GM11168 (cell line): Measurements from ENCODE around the gene CSAD.

Experiments
- in situ Hi-C: fragments of 300-500 bp; cut with MboI; formaldehyde crosslinking; loops from one replicate; pipeline ENCODE4 v1.12.0; 2022; ENCODE audit warnings: low sequenced_read_pairs; ENCODE audit not compliant: unreplicated experiment

CSAD gene

DNA sequence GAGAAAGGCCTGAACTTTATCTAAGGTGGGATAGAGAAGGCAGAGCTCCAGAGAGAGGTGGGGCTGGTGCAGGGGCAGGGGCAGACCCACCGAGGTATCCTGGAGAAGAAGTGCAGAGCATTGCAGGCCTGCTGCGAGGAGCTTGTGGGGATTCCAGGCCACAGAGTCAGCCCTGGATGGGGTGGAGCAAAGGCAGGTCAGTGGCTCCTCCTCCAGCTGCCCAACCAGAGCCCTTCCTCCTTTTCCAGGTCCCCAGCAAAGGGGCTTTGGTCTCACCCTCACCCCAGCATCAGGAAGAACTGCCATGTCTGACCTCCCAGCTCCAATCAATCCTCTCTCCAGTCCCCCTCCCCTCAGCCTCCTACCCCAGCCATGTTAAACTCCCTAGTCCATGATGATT is 20.1 kb downstream of the CSAD start:
- in situ Hi-C loops = no loop called here

DNA sequence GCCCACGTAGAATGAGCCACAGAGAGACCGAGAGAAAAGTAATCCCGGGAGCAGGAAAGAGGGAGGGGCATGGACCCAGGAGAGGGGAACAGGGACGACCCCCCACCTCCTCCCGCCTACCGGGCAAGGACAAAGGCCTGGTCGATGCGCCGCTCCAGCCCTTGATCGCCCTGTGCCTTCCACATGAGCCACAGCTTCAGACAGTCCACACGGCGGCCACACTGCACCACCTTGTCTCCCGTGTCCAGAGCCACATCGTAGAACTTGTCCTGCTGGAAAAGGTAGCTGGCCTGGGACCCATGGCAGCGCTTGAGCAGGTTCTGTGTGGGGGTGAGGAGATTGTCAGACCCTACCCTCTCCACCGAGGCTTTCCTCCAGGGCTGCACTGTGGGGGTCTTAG is 20.7 kb downstream of the CSAD start:
- in situ Hi-C loops = no loop called here

DNA sequence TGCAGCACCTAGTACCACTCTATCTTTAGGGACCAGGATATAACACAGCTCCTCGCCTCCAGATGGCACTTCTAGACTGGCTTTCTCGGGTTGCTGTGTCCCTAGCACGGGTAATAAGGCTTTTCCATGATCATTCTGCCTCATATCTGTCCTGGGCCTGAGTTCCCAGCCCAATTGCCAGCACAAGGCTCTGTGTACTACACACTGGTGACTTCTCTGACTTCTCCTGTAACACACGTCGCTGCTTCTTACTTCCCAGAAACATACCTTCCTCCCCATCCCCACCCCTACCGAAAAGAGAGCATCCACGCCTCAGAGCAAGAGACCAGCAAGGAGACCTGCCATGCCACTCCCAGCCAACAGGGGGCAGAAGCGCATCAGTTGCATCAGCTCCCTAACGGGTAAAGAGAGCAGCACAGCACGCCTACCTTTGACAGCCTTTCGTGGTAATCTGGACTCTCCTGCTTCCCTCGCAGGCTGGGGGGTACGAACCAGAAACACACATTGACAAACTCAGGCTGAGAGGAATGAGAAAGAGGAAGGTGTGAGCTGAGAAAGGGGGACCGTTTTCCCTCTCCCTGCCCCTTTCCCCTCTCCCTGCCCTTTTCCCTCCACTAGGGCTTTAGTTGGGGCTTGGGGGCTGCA is 21.4 kb downstream of the CSAD start:
- in situ Hi-C loops = no loop called here

DNA sequence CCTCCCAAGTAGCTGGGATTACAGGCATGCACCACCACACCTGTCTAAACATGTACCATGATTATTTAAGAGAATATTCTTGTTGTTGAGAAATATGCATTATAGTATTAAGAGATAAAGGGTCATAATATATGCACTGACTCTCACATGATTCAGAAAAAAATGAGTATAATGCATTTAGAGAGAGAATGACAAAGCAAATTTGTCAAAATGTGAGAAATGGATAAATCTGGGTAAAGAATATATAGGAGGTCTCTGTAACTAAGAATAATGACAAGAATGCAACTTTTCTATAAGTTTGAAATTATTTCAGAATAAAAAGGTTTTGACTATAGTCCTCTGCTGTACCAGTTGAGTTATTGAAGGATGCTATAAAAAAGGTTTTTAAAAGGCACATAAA is 28.3 kb downstream of the CSAD start:
- in situ Hi-C loops = no loop called here

DNA sequence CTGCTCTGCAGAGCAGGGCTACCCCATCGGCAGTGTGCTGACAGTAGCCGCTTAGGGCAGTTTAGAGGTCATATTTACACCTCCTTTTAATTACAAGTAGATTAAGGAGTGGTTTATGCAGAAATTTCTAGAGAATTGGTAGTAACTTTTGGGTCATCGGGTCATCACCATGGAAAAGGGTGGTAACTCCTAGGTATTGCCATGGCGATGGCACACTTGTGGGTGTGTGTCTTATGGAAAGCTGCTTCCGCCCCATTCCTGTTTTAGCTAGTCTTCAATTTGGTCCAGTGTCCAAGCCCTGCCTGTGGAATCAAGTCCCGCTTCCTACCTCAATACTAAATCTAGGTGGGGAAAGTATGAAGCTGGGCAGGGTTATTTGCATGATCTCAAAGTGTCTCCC is 29.7 kb downstream of the CSAD start:
- in situ Hi-C loops = no loop called here

DNA sequence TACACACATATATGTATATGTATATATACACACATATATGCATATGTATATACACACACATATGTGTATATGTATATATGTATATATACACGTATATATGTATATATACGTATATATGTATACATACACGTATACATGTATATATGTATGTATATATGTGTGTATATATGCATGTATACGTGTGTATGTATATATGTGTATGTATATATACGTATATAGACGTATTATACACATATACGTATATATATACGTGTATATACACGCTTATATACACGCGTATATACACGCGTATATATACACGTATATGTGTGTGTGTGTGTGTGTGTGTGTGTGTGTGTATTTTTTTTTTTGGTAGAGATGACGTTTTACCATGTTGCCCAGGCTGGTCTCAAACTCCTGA is 33.1 kb downstream of the CSAD start:
- in situ Hi-C loops = no loop called here

DNA sequence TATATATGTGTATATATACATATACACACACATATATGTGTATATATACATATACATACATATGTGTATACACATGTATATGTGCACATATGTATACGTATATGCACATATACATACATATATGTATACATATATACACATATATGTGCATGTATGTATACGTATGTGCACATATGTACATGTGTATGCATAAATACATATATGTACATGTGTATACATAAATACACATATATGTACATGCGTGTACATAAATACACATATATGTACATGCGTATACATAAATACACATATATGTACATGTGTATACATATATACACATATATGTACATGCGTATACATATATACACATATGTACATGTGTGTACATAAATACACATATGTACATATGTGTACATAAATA is 33.5 kb downstream of the CSAD start:
- in situ Hi-C loops = no loop called here

DNA sequence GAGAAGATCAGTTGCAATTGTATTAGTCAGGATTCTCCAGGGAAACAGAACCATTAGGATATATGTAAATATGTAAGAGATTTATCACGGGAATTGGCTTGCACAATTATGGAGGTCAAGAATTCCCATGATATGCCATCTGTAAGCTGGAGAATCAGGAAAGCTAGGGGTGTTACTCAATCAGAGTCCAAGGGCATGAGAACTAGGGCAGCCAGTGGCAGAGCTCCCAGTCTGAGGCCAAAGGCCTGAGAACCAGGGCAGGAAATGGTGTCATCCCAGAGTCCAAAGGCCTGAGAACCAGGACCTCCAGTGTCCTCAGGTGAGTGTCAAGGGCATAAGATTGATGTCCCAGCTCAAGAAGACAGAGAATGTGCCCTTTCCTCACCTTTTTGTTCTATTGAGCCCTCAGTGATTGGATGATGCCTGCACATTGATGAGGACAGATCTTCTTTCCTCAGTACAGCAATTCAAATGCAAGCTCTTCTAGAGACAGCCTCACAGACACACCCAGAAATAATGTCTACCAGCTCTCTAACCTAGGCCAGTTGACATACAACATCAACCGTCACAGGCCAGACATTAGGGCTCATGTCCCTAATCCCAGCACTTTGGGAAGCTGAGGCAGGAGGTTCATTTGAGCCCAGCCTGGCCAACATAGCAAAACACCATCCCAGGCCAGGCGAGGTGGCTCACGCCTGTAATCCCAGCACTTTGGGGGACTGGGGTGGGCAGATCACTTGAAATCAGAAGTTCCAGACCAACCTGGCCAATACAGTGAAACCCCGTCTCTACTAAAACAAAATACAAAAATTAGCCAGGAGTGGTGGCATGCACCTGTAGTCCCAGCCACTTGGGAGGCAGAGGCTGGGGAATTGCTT is 35.1 kb downstream of the CSAD start:
- in situ Hi-C loops = no loop called here

DNA sequence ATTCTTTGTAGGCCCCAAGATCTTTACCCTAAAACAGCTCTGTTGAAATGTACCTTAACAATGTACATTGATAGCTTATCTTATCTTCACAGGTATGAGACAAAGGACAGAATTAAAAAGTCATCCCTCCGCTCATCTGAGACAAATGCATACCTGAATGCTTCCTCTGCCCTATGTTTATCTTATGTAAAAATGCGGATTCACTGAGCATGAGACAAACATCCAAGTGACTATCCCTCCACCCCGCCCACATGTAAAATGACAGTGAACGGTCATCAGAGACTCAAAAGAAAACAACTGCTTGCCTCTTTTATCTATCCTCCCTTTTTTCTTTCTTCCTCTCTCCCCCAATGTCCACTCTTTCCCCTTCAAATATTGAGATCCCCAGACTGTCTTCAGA is 37.4 kb downstream of the CSAD start:
- in situ Hi-C loops = no loop called here

DNA sequence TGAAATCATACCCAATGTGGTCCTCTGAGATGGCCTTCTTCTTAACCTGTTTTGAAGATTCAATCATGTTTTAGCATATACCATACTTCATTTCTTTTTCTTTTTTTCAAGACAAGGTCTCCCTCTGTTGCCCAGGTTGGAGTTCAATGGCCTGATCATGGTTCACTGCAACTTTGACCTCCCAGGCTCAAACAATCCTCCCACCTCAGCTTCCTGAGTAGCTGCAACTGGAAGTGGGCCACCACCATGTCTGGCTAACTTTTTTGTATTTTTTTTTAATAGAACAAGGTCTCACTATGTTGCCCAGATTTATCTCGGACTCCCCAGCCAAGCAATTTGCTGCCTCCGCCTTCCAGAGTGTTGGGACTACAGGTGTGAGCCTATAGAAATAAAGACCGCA is 47.0 kb downstream of the CSAD start:
- in situ Hi-C loops = no loop called here

DNA sequence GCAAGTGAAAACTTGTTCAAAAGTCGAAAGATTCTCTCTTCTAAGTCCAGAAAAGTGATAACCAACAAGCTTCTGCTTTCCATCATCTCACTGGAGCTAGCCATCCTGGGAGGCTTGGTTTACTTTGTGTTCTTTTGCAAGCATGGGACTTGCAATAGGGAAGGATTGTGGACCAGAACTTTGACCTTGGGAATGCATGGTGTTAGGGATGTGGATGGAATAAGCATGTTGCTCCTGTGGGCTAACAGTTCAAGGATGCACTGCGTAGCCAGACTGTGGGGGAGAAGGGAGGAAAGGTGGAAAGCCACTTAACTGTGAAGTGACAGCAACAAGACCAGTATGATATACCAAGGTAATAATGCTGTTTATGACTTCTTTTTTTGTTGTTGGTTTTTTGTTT is 48.9 kb downstream of the CSAD start:
- in situ Hi-C loops = no loop called here

DNA sequence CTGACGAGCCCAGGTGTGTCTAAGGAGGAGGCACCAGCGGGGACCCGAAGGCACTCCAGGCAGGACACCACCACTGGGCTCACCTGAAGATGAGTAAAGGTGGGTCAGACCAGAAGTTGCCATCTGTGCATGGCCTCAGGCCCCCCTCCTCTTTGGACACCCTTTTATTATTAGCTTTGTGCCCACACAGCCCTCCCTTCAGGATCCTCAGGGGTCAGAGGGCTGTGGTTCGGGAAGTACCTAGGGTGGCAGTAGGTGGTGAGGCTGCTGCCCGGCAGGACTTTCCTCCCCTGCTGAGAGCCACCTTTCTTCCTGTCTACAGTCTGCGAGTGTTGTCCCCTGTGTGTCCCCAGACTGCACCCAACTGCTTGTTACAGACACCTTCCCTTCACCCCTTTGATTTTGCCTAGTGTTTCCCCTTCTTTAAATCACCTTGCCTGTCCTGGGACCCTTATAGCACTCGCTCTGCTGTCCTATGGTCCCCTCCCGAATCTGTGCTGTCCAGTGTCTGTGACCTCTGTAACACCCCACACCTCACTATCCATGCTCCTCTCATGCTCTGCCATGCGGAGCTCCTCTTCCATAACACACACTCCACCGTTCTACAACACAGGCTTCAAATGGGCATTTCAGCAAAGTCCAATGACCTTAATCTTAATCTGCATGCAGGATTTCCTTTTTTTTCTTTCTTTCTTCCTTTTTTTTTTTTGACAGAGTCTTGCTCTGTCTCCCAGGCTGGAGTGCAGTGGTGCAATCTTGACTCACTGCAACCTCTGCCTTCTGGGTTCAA is 51.8 kb downstream of the CSAD start:
- in situ Hi-C loops = no loop called here

DNA sequence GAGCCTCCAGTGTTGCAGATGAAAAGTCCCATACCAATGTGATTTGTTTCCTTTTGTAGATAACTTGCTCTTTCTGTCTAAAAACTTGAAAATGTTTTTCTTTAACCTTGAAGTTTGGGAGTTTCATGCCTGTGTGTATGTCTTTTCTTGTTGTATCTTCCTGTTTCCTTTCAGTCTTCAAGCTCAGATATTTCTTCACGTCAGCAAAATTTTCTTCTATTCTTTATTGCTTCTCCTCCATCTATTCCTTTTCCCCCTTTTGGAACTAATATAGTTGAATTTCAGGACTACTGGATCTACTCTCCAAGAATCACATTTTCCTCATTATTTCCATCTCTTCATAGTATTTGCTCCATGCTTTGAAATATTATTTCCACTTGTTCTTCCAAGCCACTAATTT is 53.6 kb downstream of the CSAD start:
- in situ Hi-C loops = no loop called here

DNA sequence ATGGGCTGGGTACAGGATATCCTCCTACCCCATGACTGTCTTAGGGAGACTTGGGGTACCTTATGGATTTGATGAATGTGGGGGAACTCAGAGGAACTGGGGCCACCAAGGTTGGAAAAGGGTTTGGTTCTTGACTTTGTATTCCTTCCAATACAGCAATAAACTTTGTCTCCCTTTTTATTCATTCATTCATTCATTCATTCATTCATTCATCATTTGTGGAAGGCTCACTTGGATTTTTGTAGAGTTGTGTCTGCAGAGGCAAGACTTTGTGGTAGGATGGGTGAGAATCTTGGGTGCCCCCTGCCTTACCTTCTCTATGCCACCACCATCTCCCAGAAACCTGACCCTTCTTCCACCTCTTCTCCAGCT is 56.4 kb downstream of the CSAD start:
- in situ Hi-C loops = no loop called here

DNA sequence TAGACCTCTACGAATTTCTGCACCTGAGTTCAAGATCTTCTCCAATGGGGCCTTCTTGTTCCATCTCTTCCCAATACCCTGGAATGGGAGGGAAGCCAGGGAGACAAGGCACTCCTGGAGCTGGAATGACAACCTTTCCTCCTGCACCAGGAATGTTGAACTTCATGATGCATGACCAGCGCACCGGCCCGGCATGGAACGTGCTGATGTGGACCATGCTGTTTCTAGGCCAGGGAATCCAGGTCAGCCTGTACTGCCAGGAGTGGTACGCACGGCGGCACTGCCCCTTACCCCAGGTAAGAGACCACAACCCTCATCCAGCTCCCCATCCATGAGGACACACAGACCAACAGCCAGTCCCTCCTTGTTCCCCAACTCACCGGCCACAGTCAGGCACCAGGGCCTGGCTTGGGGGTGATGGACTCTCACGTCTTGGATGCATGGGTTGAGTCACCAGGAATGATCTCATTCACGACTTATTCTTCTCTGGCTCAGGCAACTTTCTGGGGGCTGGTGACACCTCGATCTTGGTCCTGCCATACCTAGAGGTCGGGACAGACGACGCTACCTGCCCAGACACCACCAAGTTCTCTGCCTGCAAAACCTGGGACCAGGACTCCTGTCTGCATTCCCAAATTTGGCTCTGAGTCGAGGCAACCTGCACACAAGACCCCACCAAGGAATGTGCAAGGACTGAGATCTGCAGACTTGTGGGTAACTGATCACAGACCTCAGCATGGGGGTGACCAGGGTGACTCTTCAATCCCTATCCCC is 57.0 kb downstream of the CSAD start:
- in situ Hi-C loops = no loop called here

DNA sequence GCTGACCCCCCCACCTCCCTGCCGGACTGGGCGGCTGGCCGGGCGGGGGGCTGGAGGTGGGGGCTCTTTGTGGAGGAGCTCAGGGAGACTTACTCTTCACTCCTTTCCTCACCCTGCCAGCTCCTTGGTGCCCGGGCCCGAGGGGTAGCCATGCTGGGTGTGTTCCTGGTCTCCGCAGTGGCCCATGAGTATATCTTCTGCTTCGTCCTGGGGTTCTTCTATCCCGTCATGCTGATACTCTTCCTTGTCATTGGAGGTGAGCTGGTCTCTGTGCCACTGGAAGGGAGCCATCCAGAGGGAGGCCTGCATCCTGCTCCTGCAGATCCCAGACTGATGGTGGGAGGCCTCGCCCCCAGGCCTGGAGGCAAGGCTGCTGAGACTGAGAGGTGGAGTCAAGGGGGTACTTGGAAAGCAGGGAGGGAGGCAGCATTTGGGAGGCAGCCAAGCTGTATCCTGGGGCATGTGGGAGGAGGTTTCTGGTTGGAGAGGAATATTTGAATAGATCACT is 57.7 kb downstream of the CSAD start:
- in situ Hi-C loops = no loop called here

DNA sequence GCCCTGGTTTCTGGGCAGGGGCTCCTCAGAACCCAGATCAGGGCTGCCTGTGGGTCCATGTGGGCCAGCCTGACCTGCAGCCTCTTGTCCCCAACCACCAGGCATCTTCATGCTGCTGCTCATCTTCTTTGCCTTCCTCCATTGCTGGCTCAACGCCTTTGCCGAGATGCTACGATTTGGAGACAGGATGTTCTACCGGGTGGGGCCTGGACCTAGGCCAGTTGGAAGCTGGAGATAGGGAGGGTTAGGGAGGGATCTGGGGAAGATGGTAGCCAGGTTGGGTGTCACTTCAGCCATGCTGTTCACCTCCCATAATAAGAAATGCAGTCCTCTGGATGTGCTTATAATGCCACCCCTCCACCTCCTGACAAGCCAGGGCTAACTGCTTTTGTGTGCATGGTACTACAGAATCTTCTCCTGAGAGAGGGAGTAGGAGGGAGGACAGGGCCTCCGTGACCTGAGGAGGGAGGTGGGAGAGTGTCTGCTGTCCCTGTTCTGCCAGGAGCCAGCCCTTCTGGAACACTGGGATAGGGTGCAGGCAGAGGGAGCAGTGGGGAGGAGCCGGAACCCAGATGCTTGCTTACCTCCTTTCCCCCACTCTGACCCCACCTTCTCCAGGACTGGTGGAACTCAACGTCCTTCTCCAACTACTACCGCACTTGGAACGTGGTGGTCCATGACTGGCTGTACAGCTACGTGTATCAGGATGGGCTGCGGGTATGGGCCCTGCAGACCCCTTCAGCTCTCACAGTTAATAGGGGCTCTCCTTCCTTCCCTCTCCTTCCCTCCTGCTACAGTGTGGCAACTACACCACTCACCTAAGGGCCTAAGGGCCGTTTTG is 59.8 kb downstream of the CSAD start:
- in situ Hi-C loops = no loop called here

DNA sequence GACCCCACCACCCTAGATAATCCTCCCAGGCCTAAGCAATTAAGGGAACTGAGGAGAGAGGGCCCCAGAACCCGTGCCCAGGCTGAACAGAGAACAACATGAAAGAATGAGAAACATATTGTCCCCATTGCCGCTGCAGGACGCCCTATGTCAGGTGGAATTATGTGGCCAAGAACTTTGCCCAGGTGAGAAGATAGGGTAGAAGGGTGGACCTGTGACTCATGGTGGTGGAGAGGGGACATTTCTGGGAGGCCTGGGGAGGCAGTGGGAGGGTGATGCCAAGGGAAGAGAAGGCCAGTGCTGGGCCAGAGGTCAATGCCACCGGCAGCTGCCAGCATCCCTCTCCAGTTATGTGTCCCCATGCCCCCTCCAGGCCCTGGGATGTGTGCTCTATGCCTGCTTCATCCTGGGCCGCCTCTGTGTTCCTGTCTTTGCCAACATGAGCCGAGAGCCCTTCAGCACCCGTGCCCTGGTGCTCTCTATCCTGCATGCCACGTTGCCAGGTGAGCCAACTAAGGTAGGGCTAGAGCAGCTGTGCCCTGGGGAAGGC is 61.9 kb downstream of the CSAD start:
- in situ Hi-C loops = no loop called here
